GM12892 (cell line): ENCODE data around the gene ADGRF1.

Experiments
- POLR2A ChIP-seq: IDR thresholded peaks from 2 replicates; pipeline ENCODE4 v1.6.1; 2011; ENCODE audit warnings: low read depth, low read length, control low read depth
- POLR2AphosphoS5 ChIP-seq: IDR thresholded peaks from 2 replicates; pipeline ENCODE4 v1.6.1; 2011; ENCODE audit warnings: low read depth, low read length, control low read depth

- TF ChIP-seq POLR2AphosphoS5 (no peak), POLR2A (no peak)
These were observed 37.7 kb downstream of the ADGRF1 start for GRCh38 chr6:47004463-47004862.
